NCI-H2227 (cell line): Measurements from ENCODE around the gene FUBP3.

Source experiments
- DNase-seq: peaks from one replicate; lab custom pipeline; 2025; ENCODE audit not compliant: unreplicated experiment; lab: John Stamatoyannopoulos, UW

Gene FUBP3

DNA sequence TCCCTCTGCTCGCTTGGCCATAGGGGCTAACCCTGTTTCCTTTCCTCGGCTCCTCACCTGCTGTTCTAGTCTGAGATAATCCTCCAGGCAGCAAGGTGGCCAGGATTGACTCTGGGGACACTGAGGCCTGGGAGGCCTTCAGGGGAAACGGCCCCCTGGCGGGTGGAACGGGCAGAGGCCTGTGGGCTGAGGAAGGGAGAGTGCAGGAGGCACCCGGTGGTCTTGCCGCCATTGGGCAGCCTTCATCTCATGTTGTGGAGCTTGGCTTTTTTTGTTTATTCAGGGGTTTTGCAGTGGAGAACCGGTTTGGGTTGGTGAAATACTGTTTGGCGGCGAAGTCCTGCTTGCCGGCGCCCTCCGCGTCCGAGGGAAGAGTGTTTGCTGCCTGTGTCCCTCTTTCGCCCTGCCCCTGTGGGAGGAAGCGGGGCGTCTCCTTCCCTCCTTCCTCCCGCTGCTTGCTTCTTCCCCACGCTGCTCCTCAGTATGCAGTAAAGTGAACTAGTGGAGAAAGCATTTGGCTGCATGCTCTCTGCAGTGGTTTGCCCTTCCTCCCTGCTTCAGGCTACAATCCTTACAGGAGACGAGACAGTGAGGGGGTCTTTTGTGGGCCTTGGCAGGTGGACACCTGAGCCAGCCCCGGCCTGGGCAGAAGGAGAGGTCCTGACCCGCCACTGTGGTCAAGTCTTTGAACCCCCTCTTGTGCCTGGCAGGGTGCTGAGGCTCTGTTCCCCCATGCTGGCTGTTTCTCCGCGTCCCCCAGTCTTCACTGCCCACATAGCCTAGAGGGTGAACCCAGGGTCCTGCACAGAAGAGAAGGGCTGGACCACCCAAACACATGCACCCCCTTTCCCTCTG lies 54.2 kb downstream of the FUBP3 start:
- DNase-seq: no peak

GRCh38 chr9:130634191-130634768 lies 54.9 kb downstream of the FUBP3 start:
- peak; percentile 47 for DNase-seq

- peak; percentile 14 for DNase-seq
Observed at GRCh38 chr9:130634801-130635200, 55.4 kb downstream of the FUBP3 start.

DNA sequence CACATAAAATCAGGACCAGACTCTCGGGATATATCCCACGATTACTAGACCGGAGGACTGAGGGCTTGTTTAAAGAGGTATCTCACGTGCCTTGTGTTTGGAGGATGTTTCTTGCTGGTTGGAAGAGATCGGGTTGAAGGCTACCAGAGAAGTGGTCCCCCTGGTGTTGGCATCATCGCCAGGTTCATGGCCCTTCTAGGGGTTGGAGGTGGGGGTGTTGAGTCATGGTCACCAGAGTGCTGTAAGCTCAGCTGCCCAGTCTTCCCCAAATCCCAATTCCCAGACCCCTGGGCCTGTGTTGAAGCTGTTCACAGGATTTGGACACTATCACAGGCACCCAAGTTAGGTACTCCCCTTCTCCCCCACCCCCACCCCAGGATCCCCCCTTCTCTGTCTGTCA lies 55.9 kb downstream of the FUBP3 start:
- no peak for DNase-seq

- DNase-seq: no peak
Observed at GRCh38 chr9:130635721-130636647, 56.6 kb downstream of the FUBP3 start.

GRCh38 chr9:130636648-130637020 lies 57.3 kb downstream of the FUBP3 start:
- no peak for DNase-seq

GRCh38 chr9:130638284-130639123 lies 59.1 kb downstream of the FUBP3 start:
- no peak for DNase-seq

GRCh38 chr9:130639124-130639765 lies 59.9 kb downstream of the FUBP3 start:
- peak; percentile 48 for DNase-seq

DNA sequence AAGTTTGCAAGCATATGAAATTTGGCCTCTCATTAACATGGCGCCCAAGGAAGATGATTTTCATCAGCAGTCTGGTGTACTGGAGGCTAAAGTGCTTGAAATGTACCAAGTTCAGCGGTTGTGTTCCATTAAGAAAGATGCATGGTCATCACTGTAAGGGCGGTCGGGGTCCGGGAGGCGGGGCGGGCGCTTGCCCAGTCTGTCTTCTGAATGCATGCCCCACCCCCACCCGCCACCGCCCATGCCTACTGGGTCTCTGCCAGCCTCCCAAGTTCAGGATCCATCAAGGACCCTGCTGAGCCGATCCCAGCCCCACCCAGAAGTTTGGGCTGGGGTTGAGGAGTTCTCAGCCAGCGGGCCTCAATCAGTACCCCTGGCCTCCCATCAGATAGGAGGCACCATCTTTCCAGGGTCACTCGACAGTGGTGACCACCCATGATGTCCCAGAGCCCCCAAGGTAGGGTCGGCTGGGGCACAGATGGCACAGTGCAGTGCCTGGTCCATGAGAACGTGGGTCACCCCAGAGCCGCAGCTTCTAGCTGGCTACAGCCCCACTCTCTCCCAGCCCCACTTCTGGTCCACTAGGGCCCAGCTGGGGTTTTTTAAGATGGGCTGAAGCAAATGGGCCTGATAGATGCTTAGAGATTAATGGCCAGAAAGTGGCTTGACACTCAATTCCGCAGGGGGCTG lies 60.6 kb downstream of the FUBP3 start:
- DNase-seq: peak; percentile 29

DNA sequence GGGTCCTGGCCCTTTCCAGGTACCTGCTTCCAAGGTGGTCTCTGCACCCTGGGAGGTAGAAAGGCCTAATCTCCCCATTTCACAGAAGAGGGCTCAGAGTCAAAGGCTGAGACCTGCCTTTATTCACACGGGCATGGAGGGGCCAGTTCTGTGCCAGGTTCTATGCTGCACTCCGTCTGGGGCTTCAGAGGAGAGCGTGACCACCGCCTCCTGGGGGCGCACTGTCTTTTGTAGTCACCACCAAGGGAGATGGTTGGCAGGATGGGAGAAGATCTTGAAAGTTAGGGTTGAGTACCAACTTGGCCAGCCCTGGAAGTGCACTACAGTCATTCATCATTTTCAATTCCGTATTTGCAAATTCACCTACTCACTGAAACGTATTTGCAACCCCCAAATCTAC lies 61.3 kb downstream of the FUBP3 start:
- no peak for DNase-seq

- no peak for DNase-seq
Observed at GRCh38 chr9:130642926-130643325, 63.5 kb downstream of the FUBP3 start.

- DNase-seq: no peak
Observed at GRCh38 chr9:130651221-130651620, 71.8 kb downstream of the FUBP3 start.

GRCh38 chr9:130651752-130652151 lies 72.4 kb downstream of the FUBP3 start:
- DNase-seq: no peak

DNA sequence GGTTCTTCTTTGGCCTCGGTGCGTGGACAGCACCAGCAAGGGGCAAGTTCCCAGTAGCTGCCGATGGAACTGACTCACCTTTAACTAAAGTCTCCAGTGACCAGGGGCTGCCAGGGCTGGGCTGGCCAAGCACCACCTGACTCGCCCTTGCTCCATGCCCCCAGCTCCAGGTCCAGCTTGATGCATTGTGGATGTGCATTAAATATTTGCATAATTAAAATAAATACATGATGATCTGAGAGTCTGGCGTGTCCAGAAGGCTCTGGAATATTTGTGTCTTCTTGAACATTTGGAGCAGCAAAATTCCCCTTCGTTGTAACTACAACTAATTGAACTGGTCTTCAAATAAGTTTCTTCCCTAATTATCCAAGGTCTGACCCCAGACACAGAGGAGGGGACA lies 75.5 kb downstream of the FUBP3 start:
- no peak for DNase-seq

DNA sequence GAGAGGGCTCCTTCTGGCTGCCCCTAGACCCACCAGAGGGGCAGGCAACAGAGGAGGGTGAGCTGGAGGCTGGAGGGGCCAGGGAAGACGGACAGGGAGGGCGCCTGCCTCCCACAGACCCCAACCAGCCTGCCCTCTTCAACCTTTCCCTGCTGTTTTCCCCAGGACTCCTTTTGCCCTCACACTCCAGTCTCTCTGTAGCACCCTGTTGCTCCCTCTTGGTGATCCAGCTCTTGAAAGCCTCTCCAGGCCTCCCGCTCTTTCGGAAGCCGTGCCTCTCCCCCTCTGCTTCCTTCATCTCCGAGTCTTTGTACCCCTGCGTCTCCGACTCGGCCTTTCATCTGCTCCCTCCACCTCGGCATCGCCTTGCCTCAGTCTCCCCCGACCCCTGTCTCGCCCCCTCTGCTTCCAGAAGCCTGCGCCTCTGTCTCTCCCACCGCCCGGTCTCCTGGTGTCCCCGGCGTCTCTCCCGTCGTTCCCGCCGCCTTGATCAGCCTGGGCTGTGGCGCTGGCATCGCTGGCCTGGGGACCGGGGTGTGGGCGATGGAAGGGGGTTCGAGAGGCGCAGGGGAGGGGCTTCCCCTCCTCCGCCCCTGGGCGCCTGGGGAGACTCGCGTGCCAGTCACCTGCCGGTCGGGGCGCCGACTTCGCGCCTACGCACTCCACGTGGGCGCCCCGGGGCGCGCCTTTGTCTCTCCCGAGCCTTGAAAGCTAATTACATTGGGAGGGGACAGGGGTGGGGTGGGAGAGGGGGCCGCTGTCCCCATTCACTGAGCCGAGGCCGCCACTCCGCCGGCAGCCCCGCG lies 79.7 kb downstream of the FUBP3 start:
- no peak for DNase-seq

DNA sequence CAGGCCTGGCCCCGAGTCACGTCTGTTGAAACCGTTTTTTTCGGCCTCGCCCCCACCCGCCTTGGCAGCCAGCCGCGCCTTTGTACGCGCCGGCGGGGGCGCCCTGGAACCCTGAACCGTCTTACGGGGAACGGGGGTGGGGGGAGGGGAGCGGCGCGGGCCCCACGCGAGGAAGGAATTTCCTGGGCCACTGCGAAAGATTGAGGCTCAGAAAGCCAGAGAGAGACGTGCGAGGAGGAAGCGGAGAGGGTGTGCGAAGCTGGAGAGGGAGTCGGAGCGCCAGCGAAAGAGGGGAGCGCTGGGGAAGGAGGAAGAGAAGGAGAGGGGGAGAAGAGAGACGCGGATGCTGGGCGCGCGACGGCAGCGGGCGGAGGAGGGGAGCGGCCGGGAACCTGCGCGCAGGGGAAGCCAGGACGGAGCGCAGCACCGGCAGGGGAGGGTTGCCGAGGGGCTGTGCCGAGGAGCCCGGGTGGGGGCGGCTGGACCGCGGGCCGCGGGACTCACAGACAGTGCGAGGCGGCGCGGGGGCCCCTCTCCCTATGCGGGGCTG lies 80.4 kb downstream of the FUBP3 start:
- DNase-seq: peak; percentile 35

DNA sequence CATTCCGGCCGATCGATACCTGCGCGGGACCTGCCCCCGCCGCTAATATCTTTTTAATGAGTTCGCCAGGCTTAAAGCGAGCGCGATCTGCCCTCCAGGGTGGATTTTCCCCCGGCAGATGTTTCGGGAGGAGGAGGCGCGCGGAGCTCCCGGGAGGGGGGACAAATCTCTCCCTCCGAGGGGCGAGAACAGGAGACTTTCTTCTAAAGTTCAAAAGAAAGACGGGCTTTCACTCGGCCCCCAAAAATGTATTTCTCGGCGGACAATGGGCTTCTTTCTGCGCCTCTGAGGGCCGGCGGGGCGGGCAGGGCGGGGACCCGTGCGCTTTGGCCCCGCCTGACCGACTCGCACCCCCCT lies 80.9 kb downstream of the FUBP3 start:
- DNase-seq: no peak

- DNase-seq: peak; percentile 16
Observed at GRCh38 chr9:130660683-130661450, 81.5 kb downstream of the FUBP3 start.
